Body of pancreas (tissue), 4 donors: ENCODE data around the gene CNP. TPM values are rescaled to one million over a fixed set of nuclear protein-coding genes. Genes with fewer than 3 reads are reported as not detected.

Source experiments
- ATAC-seq: fragments of 150-250 bp; one replicate; pipeline ENCODE4 v1.9.1; 2016
- DNase-seq, 4 donors: peaks; one replicate each; pipeline ENCODE4 v3.0.0-alpha.2; 2019
- H3K27ac ChIP-seq, 4 donors: fragments of 200-600 bp; sonication (generic); 1 replicate in 3 of 4; 2 replicates in 1 of 4; pipeline versions ENCODE4 v1.5.1 to v1.6.1; 2016 to 2019; ENCODE audit warnings: mild to moderate bottlenecking in 1 of 4, mixed read lengths in 1 of 4, moderate library complexity in 1 of 4
- H3K27me3 ChIP-seq, 2 donors: fragments of 200-600 bp; sonication (generic); one replicate each; pipeline ENCODE4 v1.6.0; 2016; ENCODE audit warnings: mild to moderate bottlenecking in 1 of 2
- H3K36me3 ChIP-seq, 2 donors: fragments of 200-600 bp; sonication (generic); replicated peaks in 1 of 2; 2 replicates each; pipeline ENCODE4 v1.5.1; 2016; ENCODE audit warnings: low read depth in 2 of 2; ENCODE audit not compliant: insufficient read depth in 1 of 2
- H3K4me1 ChIP-seq: fragments of 200-600 bp; sonication (generic); one replicate; pipeline ENCODE4 v1.6.0; 2016
- H3K4me3 ChIP-seq, 2 donors: fragments of 200-600 bp; sonication (generic); 1 replicate in 1 of 2; 2 replicates in 1 of 2; pipeline ENCODE4 v1.5.1; 2016 to 2019
- H3K9me3 ChIP-seq, 3 donors: fragments of 200-600 bp; sonication (generic); 1 replicate in 2 of 3; 2 replicates in 1 of 3; pipeline ENCODE4 v1.5.1; 2016
- POLR2A ChIP-seq, 3 donors: fragments of 450-650 bp; IDR thresholded peaks; one replicate each; pipeline ENCODE4 v1.6.1; 2016; ENCODE audit warnings: antibody characterized with exemption in 3 of 3, mild to moderate bottlenecking in 2 of 3
- WGBS, 2 donors: methylation state at CpG; one replicate each; pipeline ENCODE4 v1.1.5; 2017; 5-methylcytosine and 5-hydroxymethylcytosine counted together
- intact Hi-C: fragments of 100-400 bp; cut with DNase I; formaldehyde crosslinking; loops from one replicate; pipeline ENCODE4 v1.15.1; 2023
- total RNA-seq, 2 donors: library from RNA; depleted of rRNA; stranded (reverse); fragments of >200 nt; gene quantifications; one replicate each; pipeline ENCODE4 v1.1.0, GENCODE V29; 2016
- TF ChIP-seq, protein P1 (sequence below), 7 experiments: fragments of 450-650 bp in 4 of 7; fragments of 200-600 bp in 3 of 7; sonication (generic) in 3 of 7; IDR thresholded peaks; one replicate each; pipeline ENCODE4 v1.5.1; 2016 to 2019; ENCODE audit warnings: antibody characterized with exemption in 7 of 7

The CNP gene
- total RNA-seq, result 10 to 100 TPM; 36.3 to 70.2 TPM

DNA sequence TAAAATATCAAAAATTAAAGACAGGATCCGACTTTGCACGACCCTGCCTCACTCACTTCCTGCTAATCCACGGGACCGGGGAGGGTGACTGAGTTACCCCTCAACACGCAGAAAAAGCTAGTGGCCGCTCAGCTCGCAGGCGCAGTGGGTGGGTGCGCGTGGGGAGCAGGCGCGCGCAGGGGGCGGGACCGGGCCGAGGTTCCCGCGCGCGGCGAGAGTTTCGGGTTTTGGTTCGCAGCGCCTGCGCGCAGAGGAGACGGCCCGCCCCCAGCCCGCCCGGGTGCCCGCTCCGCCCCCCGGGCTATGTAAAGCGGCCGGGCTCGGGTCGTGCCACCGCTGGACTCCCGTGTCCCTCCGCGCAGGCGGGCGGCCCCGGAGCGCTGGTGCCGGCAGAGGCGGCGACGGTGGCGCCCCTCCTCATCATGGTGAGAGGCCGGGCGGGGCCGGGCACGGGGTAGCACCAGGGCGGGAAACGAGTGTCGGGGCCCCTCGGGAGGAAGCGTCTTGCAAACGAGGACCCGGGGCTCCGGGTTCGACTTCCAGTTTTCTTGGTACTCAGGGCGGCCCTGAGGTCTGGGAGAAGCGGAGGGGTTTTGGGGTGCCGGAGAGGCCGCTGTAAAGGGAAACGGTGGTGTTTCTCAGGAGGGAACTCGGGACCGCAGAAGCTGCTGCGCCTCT is at the start of gene CNP:
Gene CNP, plus strand, starts transcription at position 333 of the 678 bp plus-strand sequence. Its CDS starts 90 bp downstream, at position 423.
- ATAC-seq, result peak; percentile 86

DNA sequence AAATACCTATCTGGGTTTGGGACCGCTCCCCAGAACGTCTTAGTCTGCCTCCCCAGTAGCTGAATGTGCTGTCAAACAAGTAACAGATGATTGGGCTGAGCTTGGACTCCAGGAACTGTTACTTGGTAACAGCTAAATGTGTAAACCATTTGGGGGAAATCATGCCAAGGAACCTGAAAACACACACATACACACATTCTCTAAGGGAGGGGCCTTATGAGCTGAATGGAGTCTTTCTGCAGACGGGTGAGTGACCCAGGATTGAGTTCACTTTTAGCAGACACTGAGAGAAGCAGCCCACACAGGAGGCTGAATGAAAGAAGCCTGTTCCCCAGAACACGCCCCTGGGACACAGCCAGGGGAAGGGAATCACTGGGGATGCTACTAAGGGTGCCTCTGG is 49.4 kb upstream of the CNP start:
- DNase-seq (peak; percentile 35 to 80 (median 70)), ATAC-seq (peak; percentile 55)
- intact Hi-C loops, result no loop called here
- peaks cover 52% of the 10 kb centered on the region for H3K4me1 ChIP-seq
- H3K27me3 ChIP-seq, result no peaks in the 10 kb centered on the region
- H3K27ac ChIP-seq, result peak overlapping the region; percentile 85 to 96 (median 91)
- H3K36me3 ChIP-seq, result peaks cover 0 to 7% of the 10 kb centered on the region in 2 donors
- H3K9me3 ChIP-seq, result no peaks in the 10 kb centered on the region
- WGBS, 2 donors, result 8 to 23% methylated on average over 4 of the region's 4 CpGs
- TF ChIP-seq, protein P1, sequence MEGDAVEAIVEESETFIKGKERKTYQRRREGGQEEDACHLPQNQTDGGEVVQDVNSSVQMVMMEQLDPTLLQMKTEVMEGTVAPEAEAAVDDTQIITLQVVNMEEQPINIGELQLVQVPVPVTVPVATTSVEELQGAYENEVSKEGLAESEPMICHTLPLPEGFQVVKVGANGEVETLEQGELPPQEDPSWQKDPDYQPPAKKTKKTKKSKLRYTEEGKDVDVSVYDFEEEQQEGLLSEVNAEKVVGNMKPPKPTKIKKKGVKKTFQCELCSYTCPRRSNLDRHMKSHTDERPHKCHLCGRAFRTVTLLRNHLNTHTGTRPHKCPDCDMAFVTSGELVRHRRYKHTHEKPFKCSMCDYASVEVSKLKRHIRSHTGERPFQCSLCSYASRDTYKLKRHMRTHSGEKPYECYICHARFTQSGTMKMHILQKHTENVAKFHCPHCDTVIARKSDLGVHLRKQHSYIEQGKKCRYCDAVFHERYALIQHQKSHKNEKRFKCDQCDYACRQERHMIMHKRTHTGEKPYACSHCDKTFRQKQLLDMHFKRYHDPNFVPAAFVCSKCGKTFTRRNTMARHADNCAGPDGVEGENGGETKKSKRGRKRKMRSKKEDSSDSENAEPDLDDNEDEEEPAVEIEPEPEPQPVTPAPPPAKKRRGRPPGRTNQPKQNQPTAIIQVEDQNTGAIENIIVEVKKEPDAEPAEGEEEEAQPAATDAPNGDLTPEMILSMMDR (IDR thresholded peaks at IDR 0.05), result no peak
- TF ChIP-seq POLR2A (IDR thresholded peaks at IDR 0.05), result peak in 2 of 3 donors; percentile 60 to 65
- no peak overlapping the region for H3K4me3 ChIP-seq

More for the DNA sequence above, at the start of gene CNP:
- no peaks in the 10 kb centered on the region for H3K36me3 ChIP-seq
- H3K27ac ChIP-seq, result peak within 1 kb of the TSS; percentile 89 to 96 (median 94)
- peaks cover 73% of the 10 kb centered on the region for H3K4me1 ChIP-seq
- WGBS, 2 donors, result 0 to 1% methylated on average over 22 to 67 of the region's 71 CpGs
- TF ChIP-seq, protein P1 (IDR thresholded peaks at IDR 0.05), result no peak
- TF ChIP-seq POLR2A (IDR thresholded peaks at IDR 0.05), result peak; percentile 81 to 87 (median 81)
- intact Hi-C loops, result no loop called here
- H3K9me3 ChIP-seq, result no peaks in the 10 kb centered on the region
- peak within 1 kb of the TSS; percentile 66 to 91 for H3K4me3 ChIP-seq
- DNase-seq, result peak; percentile 93 to 96 (median 94)
- no peaks in the 10 kb centered on the region for H3K27me3 ChIP-seq

DNA sequence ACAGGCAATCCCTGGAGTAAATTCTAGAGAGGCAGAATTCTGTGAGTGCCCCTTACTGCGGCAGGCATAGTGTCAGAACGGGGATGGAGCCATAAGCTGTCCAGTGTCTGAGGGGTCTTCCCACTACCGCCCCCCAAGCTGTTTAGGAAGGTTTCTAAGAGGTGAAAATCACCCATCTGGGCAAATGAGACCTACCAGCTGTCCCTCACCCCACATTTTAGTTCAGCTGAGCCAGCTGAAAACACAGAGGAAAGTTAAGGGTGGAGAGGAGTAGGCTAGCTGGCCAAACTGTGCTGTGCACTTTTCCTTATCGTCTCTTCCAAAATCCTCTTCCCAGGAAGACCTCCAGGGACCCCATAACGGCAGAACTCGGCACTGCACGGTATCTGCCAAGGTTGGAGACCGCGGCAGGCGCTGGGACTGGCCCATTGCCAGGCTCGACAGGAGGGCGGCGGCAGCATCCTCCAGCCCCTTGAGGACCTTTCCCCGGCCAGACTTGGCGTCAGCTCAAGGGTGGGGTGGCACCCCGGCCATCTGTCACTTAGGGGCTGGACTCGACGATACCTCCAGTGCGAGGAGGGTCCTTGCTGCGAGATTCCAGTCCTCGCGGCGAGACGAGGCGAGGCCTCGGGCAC is 48.8 kb upstream of the CNP start:
- H3K27me3 ChIP-seq, result no peaks in the 10 kb centered on the region
- ATAC-seq (peak; percentile 11), DNase-seq (peak; percentile 61 to 78 (median 70))
- H3K27ac ChIP-seq, result peak overlapping the region; percentile 85 to 96 (median 91)
- H3K36me3 ChIP-seq, result peaks cover 0 to 1% of the 10 kb centered on the region in 2 donors
- intact Hi-C loops, result no loop called here
- TF ChIP-seq, protein P1 (IDR thresholded peaks at IDR 0.05), result peak in 1 of 7 experiments; percentile 2
- no peak for TF ChIP-seq POLR2A (IDR thresholded peaks at IDR 0.05)
- 2 to 5% methylated on average over 3 to 25 of the region's 26 CpGs for WGBS, 2 donors
- no peaks in the 10 kb centered on the region for H3K9me3 ChIP-seq
- H3K4me1 ChIP-seq, result peaks cover 52% of the 10 kb centered on the region
- peak overlapping the region; percentile 87 to 99 for H3K4me3 ChIP-seq

DNA sequence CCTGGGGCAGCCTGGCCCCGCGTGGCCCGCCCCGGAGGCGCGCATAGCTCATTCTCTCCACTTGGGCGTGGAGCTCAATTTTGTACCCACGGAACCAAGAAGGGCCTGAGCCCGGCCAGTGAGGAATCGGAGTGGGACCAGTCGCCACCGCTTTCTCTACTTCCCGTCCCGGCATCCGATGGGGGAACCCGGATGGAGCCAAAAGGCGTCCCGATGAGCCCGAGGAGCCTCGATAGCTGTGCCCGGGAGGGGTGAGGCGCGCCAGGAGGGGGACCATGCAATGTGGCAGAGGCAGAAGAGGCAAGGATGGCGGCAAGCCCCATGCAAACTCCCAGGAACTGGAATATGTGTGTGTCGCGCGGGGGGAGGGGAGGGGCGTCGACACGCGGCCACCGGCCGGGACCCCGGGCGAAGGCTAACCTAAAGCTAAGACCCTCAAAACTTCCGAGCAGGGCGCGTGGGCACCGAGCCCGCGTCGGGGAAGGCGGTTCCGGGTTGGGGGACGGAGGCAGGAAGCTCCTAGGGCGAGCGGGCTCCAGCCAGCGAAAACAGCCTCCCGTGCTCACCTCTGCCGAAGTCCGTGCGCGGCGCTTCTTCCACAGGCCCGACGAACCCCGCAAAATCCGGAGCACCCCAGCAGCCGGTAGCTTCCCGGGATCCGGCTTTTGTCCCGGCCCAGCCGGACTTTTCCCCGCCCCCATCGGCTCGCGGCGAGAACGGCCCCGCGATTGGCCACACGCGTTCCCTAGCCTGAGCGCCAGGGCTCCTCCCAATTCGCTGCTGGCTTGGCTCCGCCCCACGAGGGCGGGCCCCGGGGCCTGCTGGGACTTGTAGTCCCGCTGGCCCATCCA is 48.1 kb upstream of the CNP start, which contains the start of gene ACLY:
Gene ACLY, minus strand, starts transcription at position 638 of the 851 bp plus-strand sequence. CDS start 5,078 bp downstream, outside the sequence.
- H3K36me3 ChIP-seq, result no peaks in the 10 kb centered on the region
- ATAC-seq (peak; percentile 95), DNase-seq (peak; percentile 97 to 99 (median 98))
- H3K4me3 ChIP-seq, result peak within 1 kb of the TSS; percentile 87 to 99
- intact Hi-C loops, result no loop called here
- H3K4me1 ChIP-seq, result peaks cover 48% of the 10 kb centered on the region
- TF ChIP-seq POLR2A (IDR thresholded peaks at IDR 0.05), result peak; percentile 75 to 92 (median 92)
- TF ChIP-seq, protein P1 (IDR thresholded peaks at IDR 0.05), result peak in 1 of 7 experiments; percentile 4
- H3K27ac ChIP-seq, result peak within 1 kb of the TSS; percentile 85 to 96 (median 91)
- WGBS, 2 donors, result 0% methylated on average over 75 of the region's 80 CpGs; no CpG with 5 or more reads in 1 of the 2 donors
- no peaks in the 10 kb centered on the region for H3K27me3 ChIP-seq
- H3K9me3 ChIP-seq, result no peaks in the 10 kb centered on the region
